ENCODE data around the gene GRK4.

Gene GRK4

DNA sequence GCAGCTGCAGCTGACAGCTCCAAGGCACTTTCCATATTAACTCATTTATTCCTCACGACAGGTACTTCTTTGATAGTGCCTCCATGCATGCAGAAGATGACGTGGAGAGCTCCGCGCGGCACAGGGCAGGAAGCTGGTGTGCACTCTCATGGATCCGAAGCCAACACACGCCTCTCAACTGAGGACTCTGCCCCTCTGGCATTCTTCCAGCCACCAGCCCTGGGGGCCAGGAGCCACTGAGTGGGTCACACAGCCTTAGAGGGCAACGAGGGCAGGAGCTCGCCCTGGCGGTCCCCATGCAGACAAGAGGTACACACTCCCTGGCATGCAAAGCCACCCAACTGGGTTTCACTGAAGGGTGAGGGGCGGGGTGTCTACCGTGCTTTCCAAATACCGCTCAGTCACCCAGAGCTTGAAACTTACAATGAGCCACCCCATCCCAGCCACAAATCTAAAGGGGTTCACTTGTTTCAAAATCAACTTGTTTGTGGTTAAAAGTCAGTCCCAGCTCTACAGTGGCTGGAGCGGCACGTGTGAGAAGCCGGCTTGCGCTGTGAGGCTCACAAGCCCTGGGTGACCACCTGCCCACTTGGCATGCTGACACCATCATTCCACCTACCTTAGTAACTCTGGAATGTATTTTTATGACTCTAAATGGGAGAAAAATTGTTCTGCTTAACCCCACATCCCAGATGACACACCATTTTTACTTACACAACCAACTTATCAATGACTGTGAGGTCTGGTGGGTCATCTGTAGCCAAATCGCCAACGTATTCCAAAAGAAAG is 16.4 kb upstream of the GRK4 start:
- no peak overlapping the region for H3K4me2 ChIP-seq (ENCODE audit: low read depth, low read length, poor library complexity, severe bottlenecking)
- no peaks in the 10 kb centered on the region for H3F3A ChIP-seq (ENCODE audit: insufficient read depth)
- H3K27me3 ChIP-seq (ENCODE audit: low read length) = no peaks in the 10 kb centered on the region
- no peaks in the 10 kb centered on the region for H4K20me1 ChIP-seq (ENCODE audit: low read depth, low read length)
- H3K36me3 ChIP-seq (ENCODE audit: low read length) = peaks cover 18% of the 10 kb centered on the region
- TF ChIP-seq, protein P1, sequence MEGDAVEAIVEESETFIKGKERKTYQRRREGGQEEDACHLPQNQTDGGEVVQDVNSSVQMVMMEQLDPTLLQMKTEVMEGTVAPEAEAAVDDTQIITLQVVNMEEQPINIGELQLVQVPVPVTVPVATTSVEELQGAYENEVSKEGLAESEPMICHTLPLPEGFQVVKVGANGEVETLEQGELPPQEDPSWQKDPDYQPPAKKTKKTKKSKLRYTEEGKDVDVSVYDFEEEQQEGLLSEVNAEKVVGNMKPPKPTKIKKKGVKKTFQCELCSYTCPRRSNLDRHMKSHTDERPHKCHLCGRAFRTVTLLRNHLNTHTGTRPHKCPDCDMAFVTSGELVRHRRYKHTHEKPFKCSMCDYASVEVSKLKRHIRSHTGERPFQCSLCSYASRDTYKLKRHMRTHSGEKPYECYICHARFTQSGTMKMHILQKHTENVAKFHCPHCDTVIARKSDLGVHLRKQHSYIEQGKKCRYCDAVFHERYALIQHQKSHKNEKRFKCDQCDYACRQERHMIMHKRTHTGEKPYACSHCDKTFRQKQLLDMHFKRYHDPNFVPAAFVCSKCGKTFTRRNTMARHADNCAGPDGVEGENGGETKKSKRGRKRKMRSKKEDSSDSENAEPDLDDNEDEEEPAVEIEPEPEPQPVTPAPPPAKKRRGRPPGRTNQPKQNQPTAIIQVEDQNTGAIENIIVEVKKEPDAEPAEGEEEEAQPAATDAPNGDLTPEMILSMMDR (IDR thresholded peaks at IDR 0.05; ENCODE audit: insufficient read depth, low read length, poor library complexity, severe bottlenecking) = no peak
- TF ChIP-seq EZH2phosphoT487 (conservative IDR thresholded peaks at IDR 0.05; ENCODE audit: low read length) = no peak
- no peak overlapping the region for H3K27ac ChIP-seq (ENCODE audit: low read depth, low read length)
- H3K9ac ChIP-seq (ENCODE audit: low read length) = no peak overlapping the region
- no peaks in the 10 kb centered on the region for H3K79me2 ChIP-seq (ENCODE audit: insufficient read depth, low read length)
- no peaks in the 10 kb centered on the region for H3K9me2 ChIP-seq (replicated peaks; ENCODE audit: insufficient read depth, low read length)
- no peak overlapping the region for H3K4me3 ChIP-seq (ENCODE audit: insufficient read depth, low read length, poor library complexity, severe bottlenecking)
- no peak overlapping the region for H2AFZ ChIP-seq (ENCODE audit: low read depth, low read length, severe bottlenecking)
- no peaks in the 10 kb centered on the region for H3K9me3 ChIP-seq (ENCODE audit: insufficient read depth, low read length)

DNA sequence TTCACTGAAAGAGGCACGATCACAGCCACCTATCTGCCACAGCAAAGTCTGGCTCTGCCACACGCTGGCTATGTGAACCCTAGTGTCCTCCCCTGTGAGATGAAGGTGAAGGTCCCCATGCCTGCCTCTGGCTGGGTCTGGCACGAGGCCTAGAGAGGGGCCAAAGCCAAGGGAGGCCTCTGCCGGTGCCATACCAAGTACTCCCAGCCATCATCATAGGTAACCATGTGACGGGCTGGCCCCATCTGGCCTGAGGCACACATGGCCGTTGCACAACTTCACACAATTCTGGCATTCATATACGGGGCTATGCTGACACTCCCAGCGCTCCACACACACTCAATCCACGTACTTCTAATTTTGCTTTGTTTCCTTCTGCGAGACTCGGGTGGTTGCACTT is 15.4 kb upstream of the GRK4 start:
- H4K20me1 ChIP-seq (ENCODE audit: low read depth, low read length) = no peaks in the 10 kb centered on the region

GRCh38 chr4:2948895-2949781 is 14.2 kb upstream of the GRK4 start:
- TF ChIP-seq, protein P1 (IDR thresholded peaks at IDR 0.05; ENCODE audit: insufficient read depth, low read length, poor library complexity, severe bottlenecking) = no peak
- no peak for TF ChIP-seq EZH2phosphoT487 (conservative IDR thresholded peaks at IDR 0.05; ENCODE audit: low read length)
- H3F3A ChIP-seq (ENCODE audit: insufficient read depth) = peaks cover 12% of the 10 kb centered on the region
- no peak overlapping the region for H3K4me2 ChIP-seq (ENCODE audit: low read depth, low read length, poor library complexity, severe bottlenecking)
- H3K79me2 ChIP-seq (ENCODE audit: insufficient read depth, low read length) = no peaks in the 10 kb centered on the region
- no peaks in the 10 kb centered on the region for H3K27me3 ChIP-seq (ENCODE audit: low read length)
- no peak overlapping the region for H3K27ac ChIP-seq (ENCODE audit: low read depth, low read length)
- no peaks in the 10 kb centered on the region for H4K20me1 ChIP-seq (ENCODE audit: low read depth, low read length)
- no peak overlapping the region for H3K4me3 ChIP-seq (ENCODE audit: insufficient read depth, low read length, poor library complexity, severe bottlenecking)
- H2AFZ ChIP-seq (ENCODE audit: low read depth, low read length, severe bottlenecking) = no peak overlapping the region
- no peaks in the 10 kb centered on the region for H3K9me3 ChIP-seq (ENCODE audit: insufficient read depth, low read length)
- peaks cover 20% of the 10 kb centered on the region for H3K36me3 ChIP-seq (ENCODE audit: low read length)
- no peak overlapping the region for H3K9ac ChIP-seq (ENCODE audit: low read length)
- no peaks in the 10 kb centered on the region for H3K9me2 ChIP-seq (replicated peaks; ENCODE audit: insufficient read depth, low read length)

More for the DNA sequence above, 15.4 kb upstream of the GRK4 start:
- Histone ChIP-seq H3K4me2 (ENCODE audit: low read depth, low read length, poor library complexity, severe bottlenecking) (no peak overlapping the region), H3K9me3 (ENCODE audit: insufficient read depth, low read length) (no peaks in the 10 kb centered on the region), H3K9me2 (replicated peaks; ENCODE audit: insufficient read depth, low read length) (no peaks in the 10 kb centered on the region), H3K9ac (ENCODE audit: low read length) (no peak overlapping the region), H3K4me3 (ENCODE audit: insufficient read depth, low read length, poor library complexity, severe bottlenecking) (no peak overlapping the region), H2AFZ (ENCODE audit: low read depth, low read length, severe bottlenecking) (no peak overlapping the region), H3K79me2 (ENCODE audit: insufficient read depth, low read length) (no peaks in the 10 kb centered on the region), H3K27ac (ENCODE audit: low read depth, low read length) (no peak overlapping the region), H3F3A (ENCODE audit: insufficient read depth) (peaks cover 2% of the 10 kb centered on the region; the same call in 1 of the 2 replicates), H3K27me3 (ENCODE audit: low read length) (no peaks in the 10 kb centered on the region), H3K36me3 (ENCODE audit: low read length) (peaks cover 20% of the 10 kb centered on the region)
- TF ChIP-seq EZH2phosphoT487 (conservative IDR thresholded peaks at IDR 0.05; ENCODE audit: low read length) = no peak
